Large intestine (tissue), 12 donors: ENCODE measurements around the gene WDR83. TPM values are rescaled to one million over a fixed set of nuclear protein-coding genes. Genes with fewer than 3 reads are reported as not detected.
A peak's percentile ranks its signal among the peaks of the same experiment; 100 is the strongest.
"Not testable (repeated sequence)": the region's sequence is repeated elsewhere in the genome, so short reads cannot be mapped to it uniquely, and the experiment has no call there.

Experiments
- DNase-seq, 2 donors: peaks; one replicate each; pipeline versions ENCODE4 v3.0.0 to v3.0.0-alpha.2; 2013
- H3K27ac ChIP-seq: one replicate; pipeline ENCODE4 v1.5.1; 2013; ENCODE audit warnings: low read length
- H3K27me3 ChIP-seq: 2 replicates; pipeline ENCODE4 v1.6.1; 2013; ENCODE audit warnings: low read length; ENCODE audit not compliant: control insufficient read depth, insufficient read depth
- H3K36me3 ChIP-seq: 2 replicates; pipeline ENCODE4 v1.6.1; 2013; ENCODE audit warnings: low read length; ENCODE audit not compliant: control insufficient read depth, insufficient read depth
- H3K4me1 ChIP-seq: one replicate; pipeline ENCODE4 v1.6.1; 2013; ENCODE audit warnings: low read length; ENCODE audit not compliant: control insufficient read depth, insufficient read depth
- H3K4me3 ChIP-seq: one replicate; pipeline ENCODE4 v1.5.1; 2013; ENCODE audit warnings: low read length
- H3K9me3 ChIP-seq: one replicate; pipeline ENCODE4 v1.6.1; 2013; ENCODE audit warnings: mild to moderate bottlenecking, low read depth, low read length, moderate library complexity; ENCODE audit not compliant: control insufficient read depth
- WGBS: methylation state at CpG from one replicate; pipeline ENCODE4 v1.1.5; 2013; ENCODE audit warnings: low lambda C conversion rate; ENCODE audit not compliant: insufficient coverage; 5-methylcytosine and 5-hydroxymethylcytosine counted together
- long read RNA-seq, 11 donors: transcript quantifications; one replicate each; lab custom pipeline, GENCODE V29; 2026
- polyA plus RNA-seq: library from polyadenylated mRNA; unstranded; fragments of 120-200 nt; gene quantifications from one replicate; pipeline ENCODE4 v1.2.1, GENCODE V29; 2013

The WDR83 gene, protein sequence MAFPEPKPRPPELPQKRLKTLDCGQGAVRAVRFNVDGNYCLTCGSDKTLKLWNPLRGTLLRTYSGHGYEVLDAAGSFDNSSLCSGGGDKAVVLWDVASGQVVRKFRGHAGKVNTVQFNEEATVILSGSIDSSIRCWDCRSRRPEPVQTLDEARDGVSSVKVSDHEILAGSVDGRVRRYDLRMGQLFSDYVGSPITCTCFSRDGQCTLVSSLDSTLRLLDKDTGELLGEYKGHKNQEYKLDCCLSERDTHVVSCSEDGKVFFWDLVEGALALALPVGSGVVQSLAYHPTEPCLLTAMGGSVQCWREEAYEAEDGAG
- 20.5 TPM for polyA plus RNA-seq
- long read RNA-seq, donor 1, partial matches to known transcripts, result 23 of 215 reads
- long read RNA-seq, donor 1, other reads (novel, unspliced or antisense), result 190 of 215 reads
- long read RNA-seq, donor 2, transcript WDR83-201 (11 exons, 1,457 nt), result major isoform, 7 of 621 reads
- long read RNA-seq, donor 2, partial matches to known transcripts, result 206 of 621 reads
- long read RNA-seq, donor 2, other reads (novel, unspliced or antisense), result 408 of 621 reads
- long read RNA-seq, donor 3, result 0 reads
- long read RNA-seq, donor 4, partial matches to known transcripts, result 6 of 10 reads
- long read RNA-seq, donor 4, other reads (novel, unspliced or antisense), result 0 of 10 reads
- long read RNA-seq, donor 5, partial matches to known transcripts, result 0 of 1 reads
- long read RNA-seq, donor 5, other reads (novel, unspliced or antisense), result 0 of 1 reads
- long read RNA-seq, donor 6, partial matches to known transcripts, result 0 of 2 reads
- long read RNA-seq, donor 6, other reads (novel, unspliced or antisense), result 0 of 2 reads
- long read RNA-seq, donor 7, partial matches to known transcripts, result 0 of 1 reads
- long read RNA-seq, donor 7, other reads (novel, unspliced or antisense), result 0 of 1 reads
- long read RNA-seq, donor 8, partial matches to known transcripts, result 10 of 14 reads
- long read RNA-seq, donor 8, other reads (novel, unspliced or antisense), result 0 of 14 reads
- long read RNA-seq, donor 9, transcript WDR83-201 (11 exons, 1,457 nt), result major isoform, 7 of 9 reads
- long read RNA-seq, donor 9, partial matches to known transcripts, result 0 of 9 reads
- long read RNA-seq, donor 9, other reads (novel, unspliced or antisense), result 0 of 9 reads
- long read RNA-seq, donor 10, transcript WDR83-201 (11 exons, 1,457 nt), result major isoform, 6 of 7 reads
- long read RNA-seq, donor 10, partial matches to known transcripts, result 0 of 7 reads
- long read RNA-seq, donor 10, other reads (novel, unspliced or antisense), result 0 of 7 reads
- long read RNA-seq, donor 11, partial matches to known transcripts, result 0 of 1 reads
- long read RNA-seq, donor 11, other reads (novel, unspliced or antisense), result 0 of 1 reads

GRCh38 chr19:12666265-12667048 lies at the start of gene WDR83, which contains the start of gene MAN2B1:
Gene WDR83 (plus strand): TSS chr19:12666807. CDS start chr19:12669791, 2,984 bp downstream.
Gene MAN2B1 (minus strand): TSS chr19:12666742. CDS start chr19:12666701, 41 bp downstream.
- WGBS, result no CpG with 5 or more reads among the region's 46 CpGs
- peaks cover 21% of the 10 kb centered on the region for H3K4me1 ChIP-seq
- no peaks in the 10 kb centered on the region for H3K27me3 ChIP-seq
- DNase-seq, result peak; percentile 67 to 81
- no peaks in the 10 kb centered on the region for H3K9me3 ChIP-seq
- peaks cover 26% of the 10 kb centered on the region for H3K36me3 ChIP-seq
- H3K27ac ChIP-seq, result peak within 1 kb of the TSS; percentile 93
- peak within 1 kb of the TSS; percentile 89 for H3K4me3 ChIP-seq

GRCh38 chr19:12617646-12618045 lies 49.0 kb upstream of the WDR83 start:
- Histone ChIP-seq H3K4me3 (no peak overlapping the region), H3K27me3 (no peaks in the 10 kb centered on the region), H3K4me1 (no peaks in the 10 kb centered on the region), H3K27ac (no peak overlapping the region), H3K36me3 (peaks cover 12% of the 10 kb centered on the region), H3K9me3 (peaks cover 16% of the 10 kb centered on the region)
- no CpG with 5 or more reads among the region's 4 CpGs for WGBS
- DNase-seq, result no peak

DNA sequence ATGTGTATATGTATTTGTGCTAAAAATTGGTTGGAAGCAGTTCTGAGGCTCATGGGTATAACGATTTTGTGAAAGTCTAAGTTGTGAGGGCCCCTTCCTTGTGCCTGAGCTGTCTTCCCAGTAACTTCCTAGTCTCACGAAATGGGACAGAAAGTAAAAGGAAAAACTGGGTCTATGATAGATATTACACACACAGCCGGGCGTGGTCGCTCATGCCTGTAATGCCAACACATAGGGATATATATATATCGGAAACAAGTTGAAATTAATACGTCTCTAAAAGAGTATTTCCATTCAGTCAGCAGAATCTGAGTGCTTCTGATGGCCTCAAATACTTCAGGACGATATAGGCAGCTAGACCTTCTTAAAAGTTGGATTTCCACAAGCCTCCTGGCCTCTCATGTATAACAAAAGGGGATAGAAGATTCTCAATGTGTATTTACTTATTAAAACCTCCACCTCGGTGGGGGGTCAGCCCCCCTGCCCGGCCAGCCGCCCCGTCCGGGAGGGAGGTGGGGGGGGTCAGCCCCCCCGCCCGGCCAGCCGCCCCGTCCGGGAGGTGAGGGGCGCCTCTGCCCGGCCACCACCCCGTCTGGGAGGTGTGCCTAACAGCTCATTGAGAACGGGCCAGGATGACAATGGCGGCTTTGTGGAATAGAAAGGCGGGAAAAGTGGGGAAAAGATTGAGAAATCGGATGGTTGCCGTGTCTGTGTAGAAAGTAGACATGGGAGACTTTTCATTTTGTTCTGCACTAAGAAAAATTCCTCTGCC lies 45.2 kb upstream of the WDR83 start:
- 83% methylated on average over 1 of the region's 26 CpGs for WGBS
- H3K27ac ChIP-seq, H3K27me3 ChIP-seq, DNase-seq, H3K4me3 ChIP-seq, H3K4me1 ChIP-seq: not testable (repeated sequence)
- H3K36me3 ChIP-seq, result peaks cover 24% of the 10 kb centered on the region
- peaks cover 33% of the 10 kb centered on the region for H3K9me3 ChIP-seq

GRCh38 chr19:12623361-12624031 lies 43.1 kb upstream of the WDR83 start:
- Histone ChIP-seq H3K36me3 (peaks cover 44% of the 10 kb centered on the region), H3K4me1 (no peaks in the 10 kb centered on the region), H3K4me3 (no peak overlapping the region), H3K27me3 (no peaks in the 10 kb centered on the region), H3K9me3 (peaks cover 43% of the 10 kb centered on the region), H3K27ac (no peak overlapping the region)
- no peak for DNase-seq
- 81% methylated on average over 3 of the region's 4 CpGs for WGBS

DNA sequence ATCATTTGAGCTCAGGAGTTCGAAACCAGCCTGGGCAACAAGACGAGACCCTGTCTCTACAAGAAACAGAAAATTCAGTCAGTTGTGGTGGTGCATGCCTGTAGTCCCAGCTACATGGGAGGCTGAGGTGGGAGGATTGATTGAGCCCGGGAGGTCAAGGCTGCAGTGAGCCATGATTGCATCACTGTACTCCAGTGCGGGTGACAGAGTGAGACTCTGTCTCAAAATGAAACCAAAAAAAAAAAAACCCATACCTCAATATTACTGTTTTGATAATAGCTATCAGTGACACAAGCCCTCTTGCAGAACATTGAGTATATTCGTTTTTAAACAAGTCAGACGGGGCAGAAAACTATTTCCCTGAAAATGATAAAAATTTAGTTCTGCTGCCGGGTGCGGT lies 39.6 kb upstream of the WDR83 start:
- DNase-seq, result no peak
- peaks cover 56% of the 10 kb centered on the region for H3K36me3 ChIP-seq
- no peaks in the 10 kb centered on the region for H3K4me1 ChIP-seq
- 100% methylated on average over 1 of the region's 8 CpGs for WGBS
- peaks cover 42% of the 10 kb centered on the region for H3K9me3 ChIP-seq
- H3K27ac ChIP-seq, result no peak overlapping the region
- H3K4me3 ChIP-seq, result no peak overlapping the region
- H3K27me3 ChIP-seq, result no peaks in the 10 kb centered on the region

DNA sequence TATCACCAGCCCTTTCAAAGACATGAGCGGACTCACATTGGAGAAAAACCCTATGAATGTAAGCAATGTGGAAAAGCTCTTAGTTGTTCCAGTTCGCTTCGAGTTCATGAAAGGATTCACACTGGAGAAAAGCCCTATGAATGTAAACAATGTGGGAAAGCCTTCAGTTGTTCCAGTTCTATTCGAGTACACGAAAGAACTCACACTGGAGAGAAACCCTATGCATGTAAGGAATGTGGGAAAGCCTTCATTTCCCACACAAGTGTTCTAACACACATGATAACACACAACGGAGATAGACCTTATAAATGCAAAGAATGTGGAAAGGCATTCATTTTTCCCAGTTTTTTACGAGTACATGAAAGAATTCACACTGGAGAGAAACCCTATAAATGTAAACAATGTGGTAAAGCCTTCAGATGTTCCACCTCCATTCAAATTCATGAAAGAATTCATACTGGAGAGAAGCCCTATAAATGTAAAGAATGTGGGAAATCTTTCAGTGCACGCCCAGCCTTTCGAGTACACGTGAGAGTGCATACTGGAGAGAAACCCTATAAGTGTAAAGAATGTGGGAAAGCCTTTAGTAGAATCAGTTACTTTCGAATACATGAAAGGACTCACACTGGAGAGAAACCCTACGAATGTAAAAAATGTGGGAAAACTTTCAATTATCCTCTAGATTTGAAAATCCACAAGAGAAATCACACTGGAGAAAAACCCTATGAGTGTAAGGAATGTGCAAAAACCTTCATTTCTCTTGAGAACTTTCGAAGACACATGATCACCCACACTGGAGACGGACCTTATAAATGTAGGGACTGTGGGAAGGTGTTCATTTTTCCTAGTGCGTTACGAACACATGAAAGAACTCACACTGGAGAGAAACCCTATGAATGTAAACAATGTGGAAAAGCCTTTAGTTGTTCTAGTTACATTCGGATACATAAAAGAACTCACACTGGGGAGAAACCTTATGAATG lies 38.3 kb upstream of the WDR83 start:
- Histone ChIP-seq H3K27ac (no peak overlapping the region), H3K4me1 (no peaks in the 10 kb centered on the region), H3K4me3 (no peak overlapping the region), H3K27me3 (no peaks in the 10 kb centered on the region), H3K36me3 (peaks cover 58% of the 10 kb centered on the region), H3K9me3 (peaks cover 35% of the 10 kb centered on the region)
- DNase-seq, result peak in 1 of 2 donors; percentile 20
- 89% methylated on average over 10 of the region's 17 CpGs for WGBS

GRCh38 chr19:12629215-12629614 lies 37.4 kb upstream of the WDR83 start:
- WGBS, result 100% methylated on average over 1 of the region's 7 CpGs
- DNase-seq, result no peak
- Histone ChIP-seq H3K27ac (no peak overlapping the region), H3K4me3 (no peak overlapping the region), H3K4me1 (no peaks in the 10 kb centered on the region), H3K9me3 (peaks cover 35% of the 10 kb centered on the region), H3K27me3 (no peaks in the 10 kb centered on the region), H3K36me3 (peaks cover 57% of the 10 kb centered on the region)

DNA sequence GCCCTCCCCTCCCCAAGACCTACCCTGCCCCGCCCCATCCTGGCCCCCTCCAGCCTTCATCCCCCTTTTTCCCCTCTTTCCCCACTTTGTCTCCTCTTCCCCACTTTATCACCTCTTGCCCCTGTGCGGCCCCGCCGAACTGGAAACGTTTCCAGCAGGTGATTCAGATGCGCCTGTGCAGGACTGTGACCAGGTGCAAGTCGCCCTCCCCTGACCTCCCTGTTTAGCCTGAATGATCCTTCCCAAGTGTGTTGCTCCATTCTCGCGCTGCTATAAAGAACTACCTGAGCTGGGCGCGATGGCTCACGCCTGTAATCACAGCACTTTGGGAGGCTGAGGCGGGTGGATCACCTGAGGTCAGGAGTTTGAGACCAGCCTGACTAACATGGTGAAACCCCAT lies 30.0 kb upstream of the WDR83 start:
- Histone ChIP-seq H3K36me3 (peaks cover 3% of the 10 kb centered on the region), H3K27ac (no peak overlapping the region), H3K9me3 (no peaks in the 10 kb centered on the region), H3K4me1 (peaks cover 3% of the 10 kb centered on the region), H3K27me3 (no peaks in the 10 kb centered on the region), H3K4me3 (no peak overlapping the region)
- no peak for DNase-seq
- no CpG with 5 or more reads among the region's 13 CpGs for WGBS
